D721Med (cell line): ENCODE data around the gene IMP4.

Source experiments
- DNase-seq: peaks from one replicate; pipeline ENCODE4 v3.0.0; 2011; ENCODE audit warnings: low spot score; ENCODE audit not compliant: insufficient read length
- FAIRE-seq: peaks from 2 replicates; lab custom pipeline; 2011; peaks lifted over from hg19 to GRCh38; lab: Jason Lieb, UNC
- TF ChIP-seq, protein P1 (sequence below): IDR thresholded peaks from 2 replicates; pipeline ENCODE4 v1.5.1; 2012; ENCODE audit warnings: mild to moderate bottlenecking, control low read depth; ENCODE audit not compliant: insufficient read depth; ENCODE audit errors: missing control alignments

The IMP4 gene

DNA sequence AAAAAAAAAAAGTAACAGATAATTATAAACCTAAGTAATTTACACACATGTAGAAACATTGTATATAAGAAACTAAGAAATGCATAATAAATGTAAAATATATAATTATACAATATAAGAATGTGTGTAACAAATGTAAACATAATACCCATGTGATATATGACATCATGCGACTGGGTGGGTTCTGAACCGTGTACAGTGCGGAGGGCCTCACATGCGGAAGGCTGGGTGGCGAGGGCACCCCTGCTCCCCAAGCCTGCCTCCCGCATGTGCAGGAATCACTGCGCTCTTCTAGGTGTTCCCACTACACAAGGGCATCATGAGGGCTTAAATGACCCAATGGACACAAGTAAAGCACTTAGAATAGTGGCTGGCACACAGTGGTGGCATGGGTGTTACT, 15.2 kb downstream of the IMP4 start:
- DNase-seq = no peak
- TF ChIP-seq, protein P1, sequence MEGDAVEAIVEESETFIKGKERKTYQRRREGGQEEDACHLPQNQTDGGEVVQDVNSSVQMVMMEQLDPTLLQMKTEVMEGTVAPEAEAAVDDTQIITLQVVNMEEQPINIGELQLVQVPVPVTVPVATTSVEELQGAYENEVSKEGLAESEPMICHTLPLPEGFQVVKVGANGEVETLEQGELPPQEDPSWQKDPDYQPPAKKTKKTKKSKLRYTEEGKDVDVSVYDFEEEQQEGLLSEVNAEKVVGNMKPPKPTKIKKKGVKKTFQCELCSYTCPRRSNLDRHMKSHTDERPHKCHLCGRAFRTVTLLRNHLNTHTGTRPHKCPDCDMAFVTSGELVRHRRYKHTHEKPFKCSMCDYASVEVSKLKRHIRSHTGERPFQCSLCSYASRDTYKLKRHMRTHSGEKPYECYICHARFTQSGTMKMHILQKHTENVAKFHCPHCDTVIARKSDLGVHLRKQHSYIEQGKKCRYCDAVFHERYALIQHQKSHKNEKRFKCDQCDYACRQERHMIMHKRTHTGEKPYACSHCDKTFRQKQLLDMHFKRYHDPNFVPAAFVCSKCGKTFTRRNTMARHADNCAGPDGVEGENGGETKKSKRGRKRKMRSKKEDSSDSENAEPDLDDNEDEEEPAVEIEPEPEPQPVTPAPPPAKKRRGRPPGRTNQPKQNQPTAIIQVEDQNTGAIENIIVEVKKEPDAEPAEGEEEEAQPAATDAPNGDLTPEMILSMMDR = no peak
- no peak for FAIRE-seq

DNA sequence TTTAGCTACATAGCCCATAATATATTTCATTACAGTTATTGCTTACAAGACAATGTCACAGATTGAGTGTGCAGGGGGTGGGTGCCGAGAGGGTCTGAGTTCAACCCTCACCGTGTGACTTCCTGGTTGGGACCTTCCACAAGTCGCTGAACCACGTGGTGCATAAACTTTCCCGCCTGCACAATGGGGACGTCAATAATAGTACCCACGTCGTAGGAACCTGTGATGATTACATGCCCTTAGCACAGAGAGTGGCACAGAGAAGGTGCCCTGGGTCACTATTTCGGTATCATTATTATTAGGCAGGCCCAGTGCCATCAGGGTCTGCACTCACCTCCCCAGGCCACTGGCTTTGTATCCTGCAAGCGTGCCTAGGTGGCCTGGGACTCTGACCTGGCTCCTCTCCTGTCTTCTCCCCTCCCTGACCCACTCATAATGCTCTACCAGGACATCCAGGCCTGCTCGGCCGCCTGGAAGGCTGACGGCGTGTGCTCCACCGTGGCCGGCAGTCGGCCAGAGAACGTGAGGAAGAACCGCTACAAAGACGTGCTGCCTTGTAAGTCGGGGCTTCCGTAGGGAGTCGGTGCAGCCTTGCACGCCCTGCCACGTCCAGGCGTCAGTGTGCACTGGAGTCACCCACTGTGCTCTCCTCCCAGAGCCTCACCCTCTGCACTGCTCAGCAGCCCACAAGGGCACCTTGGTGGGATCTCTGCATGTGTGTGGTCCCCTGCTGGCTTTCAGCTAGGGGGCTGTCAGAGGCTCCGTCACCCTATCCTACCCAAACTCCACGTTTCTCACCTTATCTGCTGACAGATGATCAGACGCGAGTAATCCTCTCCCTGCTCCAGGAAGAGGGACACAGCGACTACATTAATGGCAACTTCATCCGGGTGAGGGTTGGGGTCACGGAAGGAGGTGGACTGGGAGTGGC, 16.0 kb downstream of the IMP4 start:
- TF ChIP-seq, protein P1 = no peak
- no peak for DNase-seq
- no peak for FAIRE-seq

DNA sequence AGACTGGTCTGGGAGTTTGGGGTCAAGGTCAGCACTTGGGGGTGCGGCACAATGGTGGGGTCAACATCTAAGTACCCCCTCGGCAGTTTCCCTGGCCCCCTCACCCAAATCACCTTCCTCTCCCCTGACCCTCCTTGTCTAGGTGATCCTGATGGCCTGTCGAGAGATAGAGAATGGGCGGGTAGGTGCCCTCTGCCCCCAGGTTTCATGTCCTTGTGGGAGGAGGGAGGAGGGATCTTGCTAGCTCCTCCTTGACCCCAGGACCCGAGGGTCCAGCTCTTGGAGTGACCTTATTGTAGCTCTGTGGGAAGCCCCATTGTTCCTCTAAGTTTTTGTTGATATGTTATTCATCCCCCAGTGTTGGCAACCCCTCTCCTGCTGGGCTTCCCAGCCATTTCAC, 16.8 kb downstream of the IMP4 start:
- TF ChIP-seq, protein P1 = no peak
- FAIRE-seq (no peak), DNase-seq (no peak)

DNA sequence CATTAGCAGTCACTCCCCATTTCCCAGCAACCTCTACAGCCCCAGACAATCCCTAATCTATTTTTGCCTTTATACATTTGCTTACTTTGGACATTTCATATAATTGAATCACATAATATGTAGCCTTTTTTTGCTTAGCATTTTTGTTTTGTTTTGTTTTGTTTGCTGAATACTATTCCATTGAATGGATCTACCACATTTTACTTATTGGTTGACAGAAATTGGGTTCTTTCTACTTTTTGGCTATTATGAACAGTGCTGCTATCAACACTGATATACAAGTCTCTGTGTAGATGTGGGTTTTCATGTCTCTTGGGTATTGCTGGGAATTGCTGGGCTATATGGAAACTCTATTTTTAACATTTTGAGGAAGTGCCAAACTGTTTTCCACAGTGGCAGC, 20.8 kb downstream of the IMP4 start:
- no peak for FAIRE-seq
- DNase-seq = no peak
- TF ChIP-seq, protein P1 = no peak

DNA sequence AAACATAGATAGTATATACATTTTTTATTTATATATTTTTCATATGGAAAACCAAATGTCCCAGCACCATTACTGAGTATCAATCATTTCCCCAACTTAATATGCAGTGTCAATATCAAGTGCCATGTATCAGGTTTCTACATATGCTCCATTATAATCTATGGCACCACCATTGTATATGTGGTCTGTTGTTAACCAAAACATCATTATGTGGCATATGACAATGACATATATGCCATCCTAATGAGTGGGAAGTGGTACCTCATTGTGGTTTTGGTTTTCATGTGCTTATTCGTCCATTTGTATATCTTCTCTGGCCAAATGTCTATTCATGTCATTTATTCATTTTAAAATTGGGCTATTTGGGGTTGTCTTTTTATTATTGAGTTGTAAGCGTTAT, 22.4 kb downstream of the IMP4 start:
- FAIRE-seq = no peak
- TF ChIP-seq, protein P1 = no peak
- no peak for DNase-seq

DNA sequence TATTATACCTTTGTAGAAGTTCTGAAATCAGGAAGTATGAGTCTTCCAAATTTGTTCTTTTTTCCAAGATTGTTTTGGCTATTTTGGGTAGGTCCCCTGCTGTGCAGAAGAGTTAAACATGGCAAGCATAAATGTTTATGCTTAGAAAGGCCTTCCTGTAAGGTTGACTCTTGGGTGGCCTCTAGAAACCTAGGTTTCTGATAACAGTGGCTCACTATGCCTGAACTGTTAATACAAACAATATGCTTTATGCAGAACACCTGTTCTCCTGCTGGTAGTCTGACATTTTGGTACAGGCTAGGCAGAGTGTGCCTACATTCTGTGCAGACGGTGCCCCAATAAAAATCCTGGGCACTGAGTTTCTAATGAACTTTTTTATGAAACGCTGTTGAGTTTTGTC, 23.3 kb downstream of the IMP4 start:
- DNase-seq (no peak), FAIRE-seq (no peak)

DNA sequence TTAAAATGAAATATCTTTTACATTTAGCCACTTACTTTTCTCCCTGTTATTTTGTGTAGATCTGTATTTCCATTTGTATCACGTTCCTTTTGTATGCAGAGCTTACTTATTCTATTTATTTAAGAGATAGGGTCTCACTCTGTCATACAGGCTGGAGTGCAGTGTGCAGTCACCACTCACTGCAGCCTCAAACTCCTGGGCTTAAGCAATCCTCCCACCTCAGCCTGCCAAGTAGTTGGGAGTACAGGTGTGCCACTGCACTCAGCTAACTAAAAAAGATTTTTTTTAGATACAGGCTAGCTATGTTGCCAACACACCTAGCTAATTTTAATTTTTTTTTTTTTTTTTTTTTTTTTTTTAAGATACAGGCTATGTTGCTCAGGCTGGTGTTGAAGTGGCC, 24.0 kb downstream of the IMP4 start:
- FAIRE-seq (no peak), DNase-seq (no peak)
- TF ChIP-seq, protein P1 = no peak

More for the DNA sequence above, 23.3 kb downstream of the IMP4 start:
- TF ChIP-seq, protein P1 = no peak
